MM.1S (cell line): ENCODE results near the gene KRTAP24-1.

Source experiments
- DNase-seq: peaks from one replicate; pipeline ENCODE4 v3.0.0-alpha.2; 2015
- H2AFZ ChIP-seq: fragments of 300-600 bp; sonication (generic); 2 replicates; pipeline ENCODE4 v1.6.0; 2016; ENCODE audit warnings: antibody characterized with exemption, low read length
- H3F3A ChIP-seq: fragments of 300-600 bp; sonication (generic); 2 replicates; pipeline ENCODE4 v1.6.1; 2016; ENCODE audit warnings: mild to moderate bottlenecking, antibody characterized with exemption, low read length, moderate library complexity, mixed read lengths; ENCODE audit not compliant: insufficient read depth
- H3K27ac ChIP-seq: fragments of 300-600 bp; sonication (generic); 2 replicates; pipeline ENCODE4 v1.5.1; 2016; ENCODE audit warnings: mild to moderate bottlenecking, low read length
- H3K27me3 ChIP-seq: fragments of 300-600 bp; sonication (generic); replicated peaks from 2 replicates; pipeline ENCODE4 v1.6.0; 2016; ENCODE audit warnings: low read length; ENCODE audit not compliant: insufficient read depth
- H3K36me3 ChIP-seq: fragments of 300-600 bp; sonication (generic); replicated peaks from 2 replicates; pipeline ENCODE4 v1.6.1; 2016; ENCODE audit warnings: mild to moderate bottlenecking, low read length, mixed read lengths; ENCODE audit not compliant: insufficient read depth
- H3K4me1 ChIP-seq: fragments of 300-600 bp; sonication (generic); 2 replicates; pipeline ENCODE4 v1.6.1; 2016; ENCODE audit warnings: low read length, mixed read lengths
- H3K4me2 ChIP-seq: fragments of 300-600 bp; sonication (generic); 2 replicates; pipeline ENCODE4 v1.6.0; 2016; ENCODE audit warnings: low read depth, low read length
- H3K4me3 ChIP-seq: fragments of 300-600 bp; sonication (generic); 2 replicates; pipeline ENCODE4 v1.5.1; 2016; ENCODE audit warnings: low read length, mixed read lengths
- H3K79me2 ChIP-seq: fragments of 300-600 bp; sonication (generic); 2 replicates; pipeline ENCODE4 v1.6.1; 2016; ENCODE audit warnings: mixed run types, low read length, mixed read lengths
- H3K9ac ChIP-seq: fragments of 300-600 bp; sonication (generic); 2 replicates; pipeline ENCODE4 v1.6.1; 2016; ENCODE audit warnings: low read length, mixed read lengths
- H3K9me2 ChIP-seq: fragments of 300-600 bp; sonication (generic); replicated peaks from 2 replicates; pipeline ENCODE4 v1.6.1; 2016; ENCODE audit warnings: mild to moderate bottlenecking, low read length, mixed read lengths; ENCODE audit not compliant: insufficient read depth
- H3K9me3 ChIP-seq: fragments of 300-600 bp; sonication (generic); replicated peaks from 2 replicates; pipeline ENCODE4 v1.6.1; 2016; ENCODE audit warnings: mild to moderate bottlenecking, low read length, mixed read lengths; ENCODE audit not compliant: insufficient read depth
- H4K20me1 ChIP-seq: fragments of 300-600 bp; sonication (generic); 2 replicates; pipeline ENCODE4 v1.6.1; 2016; ENCODE audit warnings: mild to moderate bottlenecking, low read length, moderate library complexity, mixed read lengths; ENCODE audit not compliant: insufficient read depth
- EZH2 ChIP-seq: fragments of 300-600 bp; sonication (generic); optimal IDR thresholded peaks from 2 replicates; pipeline ENCODE3; 2017; ENCODE audit warnings: low read depth, mild to moderate bottlenecking, antibody characterized with exemption, low read length, mixed read lengths
- EZH2phosphoT487 ChIP-seq: fragments of 300-600 bp; sonication (generic); IDR thresholded peaks from 2 replicates; pipeline ENCODE4 v1.6.1; 2018; ENCODE audit warnings: antibody characterized with exemption, low read length
- TF ChIP-seq, protein P1 (sequence below): fragments of 300-600 bp; sonication (generic); IDR thresholded peaks from 2 replicates; pipeline ENCODE4 v1.5.1; 2016; ENCODE audit warnings: antibody characterized with exemption, low read length, mixed read lengths

Gene KRTAP24-1

DNA sequence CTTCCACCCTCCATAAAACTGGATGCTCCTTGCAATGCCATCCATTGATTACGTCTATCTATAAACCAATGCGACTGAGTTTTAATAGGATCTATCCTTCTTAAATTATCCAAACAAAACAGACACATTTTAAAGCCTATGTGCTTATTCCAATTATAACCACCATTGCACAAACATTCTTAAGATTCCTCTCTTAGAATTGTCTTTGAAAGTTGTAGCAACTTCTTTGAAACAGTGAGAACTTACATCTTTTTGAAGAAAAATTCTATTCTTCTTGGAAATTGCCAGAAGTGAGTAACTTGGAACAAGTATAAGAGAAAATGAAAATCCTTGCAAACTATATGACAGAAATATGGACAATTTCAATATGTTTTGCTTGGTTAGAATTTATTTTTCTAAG lies 37.5 kb upstream of the KRTAP24-1 start, which contains the start of gene KRTAP26-1:
Gene KRTAP26-1 (minus strand): TSS at position 101 of the 400 bp plus-strand sequence. CDS start 280 bp downstream, outside the sequence.
- no peaks in the 10 kb centered on the region for H3F3A ChIP-seq
- no peaks in the 10 kb centered on the region for H3K27me3 ChIP-seq

DNA sequence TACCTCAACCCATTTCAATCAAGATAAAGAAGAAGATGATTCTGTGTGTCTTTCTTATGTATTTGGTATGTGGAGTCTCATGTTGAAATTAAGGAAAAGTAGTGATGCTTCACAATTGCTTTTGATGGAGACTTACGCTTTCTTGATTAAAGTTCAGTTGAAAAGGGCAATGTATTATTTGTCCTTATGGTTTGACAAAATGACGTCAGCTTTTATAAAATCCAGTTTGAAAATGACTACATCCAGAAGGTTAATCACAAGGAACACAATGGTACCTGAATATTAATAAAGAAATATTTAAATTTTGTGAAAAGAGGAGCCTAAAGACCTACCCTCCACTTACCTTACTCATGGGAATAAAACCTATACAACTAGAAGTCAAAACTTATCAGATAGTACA lies 33.0 kb upstream of the KRTAP24-1 start:
- no peak overlapping the region for H3K4me3 ChIP-seq
- H3K4me2 ChIP-seq, result no peak overlapping the region
- H2AFZ ChIP-seq, result no peak overlapping the region
- H3K27ac ChIP-seq, result no peak overlapping the region
- DNase-seq, result no peak
- no peaks in the 10 kb centered on the region for H3K9me3 ChIP-seq
- no peaks in the 10 kb centered on the region for H3F3A ChIP-seq
- H3K36me3 ChIP-seq, result no peaks in the 10 kb centered on the region
- no peaks in the 10 kb centered on the region for H3K4me1 ChIP-seq
- TF ChIP-seq, protein P1, sequence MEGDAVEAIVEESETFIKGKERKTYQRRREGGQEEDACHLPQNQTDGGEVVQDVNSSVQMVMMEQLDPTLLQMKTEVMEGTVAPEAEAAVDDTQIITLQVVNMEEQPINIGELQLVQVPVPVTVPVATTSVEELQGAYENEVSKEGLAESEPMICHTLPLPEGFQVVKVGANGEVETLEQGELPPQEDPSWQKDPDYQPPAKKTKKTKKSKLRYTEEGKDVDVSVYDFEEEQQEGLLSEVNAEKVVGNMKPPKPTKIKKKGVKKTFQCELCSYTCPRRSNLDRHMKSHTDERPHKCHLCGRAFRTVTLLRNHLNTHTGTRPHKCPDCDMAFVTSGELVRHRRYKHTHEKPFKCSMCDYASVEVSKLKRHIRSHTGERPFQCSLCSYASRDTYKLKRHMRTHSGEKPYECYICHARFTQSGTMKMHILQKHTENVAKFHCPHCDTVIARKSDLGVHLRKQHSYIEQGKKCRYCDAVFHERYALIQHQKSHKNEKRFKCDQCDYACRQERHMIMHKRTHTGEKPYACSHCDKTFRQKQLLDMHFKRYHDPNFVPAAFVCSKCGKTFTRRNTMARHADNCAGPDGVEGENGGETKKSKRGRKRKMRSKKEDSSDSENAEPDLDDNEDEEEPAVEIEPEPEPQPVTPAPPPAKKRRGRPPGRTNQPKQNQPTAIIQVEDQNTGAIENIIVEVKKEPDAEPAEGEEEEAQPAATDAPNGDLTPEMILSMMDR, result no peak
- no peak for TF ChIP-seq EZH2phosphoT487
- no peak for TF ChIP-seq EZH2
- H3K9me2 ChIP-seq, result no peaks in the 10 kb centered on the region
- H3K27me3 ChIP-seq, result no peaks in the 10 kb centered on the region
- H3K79me2 ChIP-seq, result no peaks in the 10 kb centered on the region
- no peak overlapping the region for H3K9ac ChIP-seq
- no peaks in the 10 kb centered on the region for H4K20me1 ChIP-seq

More for the DNA sequence above, 37.5 kb upstream of the KRTAP24-1 start, which contains the start of gene KRTAP26-1:
- DNase-seq, result no peak
- Histone ChIP-seq H3K36me3 (no peaks in the 10 kb centered on the region), H4K20me1 (no peaks in the 10 kb centered on the region), H3K4me2 (no peak within 1 kb of the TSS), H3K4me1 (no peaks in the 10 kb centered on the region), H3K9me3 (no peaks in the 10 kb centered on the region), H2AFZ (no peak within 1 kb of the TSS), H3K9ac (no peak within 1 kb of the TSS), H3K79me2 (no peaks in the 10 kb centered on the region), H3K27ac (no peak within 1 kb of the TSS), H3K9me2 (no peaks in the 10 kb centered on the region), H3K4me3 (no peak within 1 kb of the TSS)
- TF ChIP-seq, protein P1, result no peak
- no peak for TF ChIP-seq EZH2
- no peak for TF ChIP-seq EZH2phosphoT487

DNA sequence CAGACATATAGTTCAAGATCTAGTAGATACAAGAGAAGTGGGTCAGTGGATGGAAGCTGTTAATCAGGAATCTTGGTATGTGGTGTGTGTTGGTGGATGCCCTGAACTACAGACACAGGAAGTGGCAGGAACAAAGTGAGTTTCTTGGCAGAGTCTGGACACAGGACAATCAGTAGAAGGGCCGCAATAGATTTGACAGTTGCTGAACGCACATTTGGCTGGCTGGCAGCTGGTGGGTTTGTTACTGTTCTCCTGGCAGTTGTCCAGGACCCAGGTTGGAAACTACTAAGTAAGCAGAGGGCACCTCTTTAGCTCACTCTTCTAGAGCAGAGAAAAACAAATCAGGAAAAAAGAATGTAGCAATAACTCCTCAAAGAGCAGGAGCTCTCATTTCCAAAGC lies 24.1 kb upstream of the KRTAP24-1 start:
- H3K36me3 ChIP-seq, result no peaks in the 10 kb centered on the region
- H3K4me3 ChIP-seq, result no peak overlapping the region
- no peak overlapping the region for H3K9ac ChIP-seq
- H3K79me2 ChIP-seq, result no peaks in the 10 kb centered on the region
- H2AFZ ChIP-seq, result no peak overlapping the region
- H3K9me2 ChIP-seq, result no peaks in the 10 kb centered on the region
- no peaks in the 10 kb centered on the region for H4K20me1 ChIP-seq
- H3K27me3 ChIP-seq, result no peaks in the 10 kb centered on the region
- H3K9me3 ChIP-seq, result no peaks in the 10 kb centered on the region
- H3K27ac ChIP-seq, result no peak overlapping the region
- H3K4me1 ChIP-seq, result no peaks in the 10 kb centered on the region
- TF ChIP-seq EZH2 (no peak), EZH2phosphoT487 (no peak)
- TF ChIP-seq, protein P1, result no peak
- no peaks in the 10 kb centered on the region for H3F3A ChIP-seq
- no peak for DNase-seq
- H3K4me2 ChIP-seq, result no peak overlapping the region
